Cardiac muscle cell (in vitro differentiated cells and primary cell): ENCODE measurements around the gene TNNT1. TPM values are rescaled to one million over a fixed set of nuclear protein-coding genes. Genes with fewer than 3 reads are reported as not detected.
A peak's percentile ranks its signal among the peaks of the same experiment; 100 is the strongest.

Experiments
- DNase-seq, 2 donors: peaks; one replicate each; pipeline versions ENCODE4 v3.0.0 to v3.0.0-alpha.2; 2010 to 2017; ENCODE audit warnings: low read depth in 1 of 2, low spot score in 1 of 2
- H3K27ac ChIP-seq: fragments of 200-600 bp; sonication (generic); 2 replicates; pipeline ENCODE4 v1.5.1; 2016
- H3K27me3 ChIP-seq: fragments of 200-600 bp; sonication (generic); 2 replicates; pipeline ENCODE4 v1.6.0; 2016; ENCODE audit warnings: control low read depth
- H3K36me3 ChIP-seq: fragments of 200-600 bp; sonication (generic); 2 replicates; pipeline ENCODE4 v1.5.1; 2016; ENCODE audit warnings: control low read depth
- H3K4me1 ChIP-seq: fragments of 200-600 bp; sonication (generic); 2 replicates; pipeline ENCODE4 v1.8.1; 2017; ENCODE audit warnings: low read depth, mild to moderate bottlenecking, mixed run types
- H3K4me3 ChIP-seq: fragments of 200-600 bp; sonication (generic); 2 replicates; pipeline ENCODE4 v1.5.1; 2016; ENCODE audit warnings: mild to moderate bottlenecking
- H3K9me3 ChIP-seq: fragments of 200-600 bp; sonication (generic); 2 replicates; pipeline ENCODE4 v1.5.1; 2017; ENCODE audit warnings: low read depth, mild to moderate bottlenecking, control low read depth
- polyA plus RNA-seq: library from polyadenylated mRNA; unstranded; fragments of >200 nt; fragmentation: Nextera tagmentation; extraction: Ambion mirVana; gene quantifications from 2 replicates; pipeline ENCODE4 v1.2.1, GENCODE V29; 2016
- total RNA-seq: library from RNA; depleted of rRNA; stranded (reverse); fragments of >200 nt; gene quantifications from 2 replicates; pipeline ENCODE4 v1.2.3, GENCODE V29; 2016
- TF ChIP-seq, protein P1 (sequence below): IDR thresholded peaks from 2 replicates; pipeline ENCODE4 v1.5.1; 2012; ENCODE audit warnings: low read depth, mild to moderate bottlenecking, low read length

TNNT1 gene
- total and polyA plus RNA-seq, 2 experiments from 2014 or later = 25.0 to 34.7 TPM

DNA sequence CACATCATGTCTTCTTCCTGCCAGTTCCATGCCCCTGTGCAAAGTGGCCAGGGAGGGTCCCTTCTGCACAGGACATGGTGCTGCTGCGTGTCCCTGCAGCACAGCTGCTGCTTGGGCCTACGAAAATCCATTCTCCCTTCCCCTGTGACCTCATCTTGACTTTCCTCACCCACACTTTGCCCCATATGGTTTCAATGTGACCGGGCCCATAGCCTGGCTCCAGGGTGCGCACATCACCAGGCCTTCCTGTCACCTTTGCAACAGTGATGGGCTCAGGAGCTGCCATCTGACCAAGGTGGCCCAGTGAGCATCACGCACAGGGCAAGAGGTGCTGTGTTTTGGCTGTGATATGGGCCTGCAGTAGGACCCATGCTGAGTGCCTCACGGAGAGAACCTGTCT, 42.4 kb downstream of the TNNT1 start:
- TF ChIP-seq, protein P1, sequence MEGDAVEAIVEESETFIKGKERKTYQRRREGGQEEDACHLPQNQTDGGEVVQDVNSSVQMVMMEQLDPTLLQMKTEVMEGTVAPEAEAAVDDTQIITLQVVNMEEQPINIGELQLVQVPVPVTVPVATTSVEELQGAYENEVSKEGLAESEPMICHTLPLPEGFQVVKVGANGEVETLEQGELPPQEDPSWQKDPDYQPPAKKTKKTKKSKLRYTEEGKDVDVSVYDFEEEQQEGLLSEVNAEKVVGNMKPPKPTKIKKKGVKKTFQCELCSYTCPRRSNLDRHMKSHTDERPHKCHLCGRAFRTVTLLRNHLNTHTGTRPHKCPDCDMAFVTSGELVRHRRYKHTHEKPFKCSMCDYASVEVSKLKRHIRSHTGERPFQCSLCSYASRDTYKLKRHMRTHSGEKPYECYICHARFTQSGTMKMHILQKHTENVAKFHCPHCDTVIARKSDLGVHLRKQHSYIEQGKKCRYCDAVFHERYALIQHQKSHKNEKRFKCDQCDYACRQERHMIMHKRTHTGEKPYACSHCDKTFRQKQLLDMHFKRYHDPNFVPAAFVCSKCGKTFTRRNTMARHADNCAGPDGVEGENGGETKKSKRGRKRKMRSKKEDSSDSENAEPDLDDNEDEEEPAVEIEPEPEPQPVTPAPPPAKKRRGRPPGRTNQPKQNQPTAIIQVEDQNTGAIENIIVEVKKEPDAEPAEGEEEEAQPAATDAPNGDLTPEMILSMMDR = no peak
- no peaks in the 10 kb centered on the region for H3K4me1 ChIP-seq
- H3K36me3 ChIP-seq = peaks cover 3% of the 10 kb centered on the region

DNA sequence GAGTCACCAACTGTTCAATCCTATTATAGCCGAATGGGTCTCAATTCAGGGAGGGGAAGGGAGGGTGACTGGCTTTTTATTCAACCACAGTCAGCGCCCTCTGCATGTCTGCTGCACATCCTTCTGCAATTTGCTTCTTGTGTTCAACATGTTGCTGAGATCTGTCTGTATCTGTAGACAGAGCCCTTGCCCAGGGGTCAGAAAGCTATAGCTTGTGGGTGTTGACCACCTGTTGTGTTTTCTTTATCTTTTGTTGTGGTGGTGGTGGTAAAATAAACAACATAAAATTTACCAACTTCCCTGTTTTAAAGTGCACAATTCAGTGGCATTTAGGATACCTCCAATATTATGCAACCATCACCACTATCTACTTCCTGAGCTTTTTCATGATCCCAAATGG, 43.8 kb downstream of the TNNT1 start:
- Histone ChIP-seq H3K27me3 (no peaks in the 10 kb centered on the region), H3K9me3 (no peaks in the 10 kb centered on the region), H3K4me1 (peaks cover under 1% of the 10 kb centered on the region), H3K4me3 (no peak overlapping the region), H3K27ac (no peak overlapping the region), H3K36me3 (peaks cover 3% of the 10 kb centered on the region)
- TF ChIP-seq, protein P1 = no peak
- DNase-seq = no peak

More for the DNA sequence above, 42.4 kb downstream of the TNNT1 start:
- Histone ChIP-seq H3K4me3 (no peak overlapping the region), H3K27me3 (no peaks in the 10 kb centered on the region), H3K27ac (no peak overlapping the region), H3K9me3 (no peaks in the 10 kb centered on the region)
- DNase-seq = no peak

DNA sequence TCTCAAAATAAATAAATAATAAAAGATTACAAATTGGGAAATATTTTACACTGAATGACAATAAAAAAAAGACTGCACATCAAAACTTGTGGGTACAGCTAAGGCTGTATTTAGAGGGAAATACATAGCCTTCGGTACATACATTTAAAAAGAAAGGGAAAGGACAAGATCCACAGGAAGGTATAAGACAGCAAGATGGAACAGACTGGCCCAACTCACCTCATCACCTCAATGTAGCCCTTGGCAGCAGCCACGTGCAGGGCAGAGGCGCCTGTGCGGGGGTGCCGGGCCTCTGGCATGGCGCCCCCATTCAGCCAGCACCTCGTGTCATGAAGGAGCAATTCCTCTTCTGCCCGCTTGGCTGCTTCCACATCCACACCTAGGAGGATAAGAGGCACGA, 45.8 kb downstream of the TNNT1 start:
- Histone ChIP-seq H3K27me3 (no peaks in the 10 kb centered on the region), H3K9me3 (no peaks in the 10 kb centered on the region), H3K4me1 (peaks cover 5% of the 10 kb centered on the region), H3K27ac (no peak overlapping the region), H3K4me3 (no peak overlapping the region), H3K36me3 (peaks cover 3% of the 10 kb centered on the region)
- TF ChIP-seq, protein P1 = no peak
- DNase-seq = no peak

DNA sequence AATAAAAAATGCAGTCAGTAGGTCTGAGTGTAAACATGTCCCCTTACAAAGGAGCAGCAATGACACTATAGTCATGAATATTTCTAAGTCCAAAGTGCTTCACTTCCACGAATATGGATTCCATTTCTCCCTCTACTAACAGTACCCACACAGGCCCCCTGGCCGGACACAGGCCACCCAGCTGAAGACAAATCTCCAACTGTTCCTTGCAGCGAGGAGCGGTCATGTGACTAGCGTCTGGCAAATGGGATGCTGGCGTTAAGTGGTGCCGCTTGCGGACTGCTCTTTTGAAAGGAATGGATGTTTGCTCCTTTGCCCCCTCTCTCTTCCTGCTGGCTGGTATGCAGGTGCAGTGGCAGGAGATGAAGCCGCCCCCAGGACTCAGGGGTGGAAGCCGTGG, 47.7 kb downstream of the TNNT1 start:
- no peaks in the 10 kb centered on the region for H3K27me3 ChIP-seq

DNA sequence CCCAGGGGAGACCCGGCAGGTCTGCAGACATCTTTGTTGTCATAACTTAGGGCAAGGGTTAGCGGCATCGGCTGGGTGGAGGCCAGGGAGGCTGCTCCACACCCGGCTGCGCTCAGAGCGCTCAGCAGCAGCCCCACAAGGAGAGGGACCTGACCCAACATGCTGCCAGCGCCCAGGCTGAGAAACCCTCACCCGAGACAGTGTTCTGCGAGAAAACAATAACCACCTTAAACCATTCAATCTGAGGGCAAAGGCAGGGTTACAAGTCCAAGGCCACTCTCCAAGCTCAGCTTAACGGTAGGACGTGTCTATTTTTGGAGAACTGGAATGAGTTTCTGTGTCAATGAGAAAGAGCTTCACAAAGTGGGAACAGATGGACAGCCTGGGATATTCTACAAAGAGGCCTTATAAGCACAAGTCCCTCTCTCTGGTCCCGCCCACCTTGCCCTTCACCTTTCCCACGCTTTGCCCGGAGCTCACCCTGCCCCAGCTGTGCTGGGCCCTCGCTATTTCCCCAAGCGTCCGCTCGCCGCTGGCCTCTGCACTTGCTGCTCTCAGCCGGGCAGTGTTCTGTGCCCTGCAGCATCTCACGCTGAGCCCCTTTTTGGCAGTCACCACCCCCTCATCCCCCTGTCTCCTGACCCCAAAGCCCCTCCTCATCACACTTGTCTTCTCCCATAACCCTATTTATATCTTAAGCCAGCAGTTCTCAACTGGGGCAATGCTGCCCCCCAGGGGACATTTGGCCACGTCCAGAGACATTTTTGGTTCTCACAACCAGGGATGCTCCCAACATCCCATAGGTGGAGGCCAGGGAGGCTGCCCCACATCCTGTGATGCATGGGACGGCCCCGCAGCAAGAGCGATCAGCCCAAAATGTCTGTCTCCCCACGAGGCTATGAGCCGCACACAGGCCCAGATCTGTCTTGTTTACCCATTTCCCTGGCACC, 49.2 kb downstream of the TNNT1 start:
- TF ChIP-seq, protein P1 = peak; percentile 4
- H3K27ac ChIP-seq = peak overlapping the region; percentile 70
- DNase-seq = peak in 1 of 2 donors; percentile 58

More for the DNA sequence above, 47.7 kb downstream of the TNNT1 start:
- no peak overlapping the region for H3K4me3 ChIP-seq
- H3K9me3 ChIP-seq = no peaks in the 10 kb centered on the region
- DNase-seq = no peak
- TF ChIP-seq, protein P1 = no peak
- H3K27ac ChIP-seq = no peak overlapping the region
- peaks cover 3% of the 10 kb centered on the region for H3K36me3 ChIP-seq
- peaks cover 5% of the 10 kb centered on the region for H3K4me1 ChIP-seq

More for the DNA sequence above, 49.2 kb downstream of the TNNT1 start:
- Histone ChIP-seq H3K36me3 (peaks cover 4% of the 10 kb centered on the region), H3K27me3 (no peaks in the 10 kb centered on the region), H3K4me3 (no peak overlapping the region), H3K4me1 (peaks cover 5% of the 10 kb centered on the region), H3K9me3 (no peaks in the 10 kb centered on the region)
